Loucy (cell line): ENCODE data around the gene JPH4.

Experiments
- EZH2phosphoT487 ChIP-seq: fragments of 200-600 bp; IDR thresholded peaks from 2 replicates; pipeline ENCODE4 v1.6.1; 2018; ENCODE audit warnings: antibody characterized with exemption, mild to moderate bottlenecking, moderate library complexity, borderline replicate concordance
- TF ChIP-seq, protein P1 (sequence below): fragments of 200-600 bp; sonication (generic); conservative IDR thresholded peaks from 2 replicates; pipeline ENCODE4 v1.5.1; 2014; ENCODE audit warnings: mild to moderate bottlenecking, antibody characterized with exemption, low read length

- TF ChIP-seq, protein P1, sequence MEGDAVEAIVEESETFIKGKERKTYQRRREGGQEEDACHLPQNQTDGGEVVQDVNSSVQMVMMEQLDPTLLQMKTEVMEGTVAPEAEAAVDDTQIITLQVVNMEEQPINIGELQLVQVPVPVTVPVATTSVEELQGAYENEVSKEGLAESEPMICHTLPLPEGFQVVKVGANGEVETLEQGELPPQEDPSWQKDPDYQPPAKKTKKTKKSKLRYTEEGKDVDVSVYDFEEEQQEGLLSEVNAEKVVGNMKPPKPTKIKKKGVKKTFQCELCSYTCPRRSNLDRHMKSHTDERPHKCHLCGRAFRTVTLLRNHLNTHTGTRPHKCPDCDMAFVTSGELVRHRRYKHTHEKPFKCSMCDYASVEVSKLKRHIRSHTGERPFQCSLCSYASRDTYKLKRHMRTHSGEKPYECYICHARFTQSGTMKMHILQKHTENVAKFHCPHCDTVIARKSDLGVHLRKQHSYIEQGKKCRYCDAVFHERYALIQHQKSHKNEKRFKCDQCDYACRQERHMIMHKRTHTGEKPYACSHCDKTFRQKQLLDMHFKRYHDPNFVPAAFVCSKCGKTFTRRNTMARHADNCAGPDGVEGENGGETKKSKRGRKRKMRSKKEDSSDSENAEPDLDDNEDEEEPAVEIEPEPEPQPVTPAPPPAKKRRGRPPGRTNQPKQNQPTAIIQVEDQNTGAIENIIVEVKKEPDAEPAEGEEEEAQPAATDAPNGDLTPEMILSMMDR, result no peak
- TF ChIP-seq EZH2phosphoT487, result no peak
These were observed 38.9 kb upstream of the JPH4 start for GRCh38 chr14:23617539-23617938.
